Muscle layer of colon (tissue), 2 donors: ENCODE results near the gene RANGAP1.

Experiments used
- H3K27ac ChIP-seq: one replicate; pipeline ENCODE4 v1.7.0; 2013; ENCODE audit warnings: low read depth, mild to moderate bottlenecking, low read length, moderate library complexity
- H3K27me3 ChIP-seq, 2 donors: one replicate each; pipeline ENCODE4 v1.7.0; 2013; ENCODE audit warnings: low read length in 2 of 2, mild to moderate bottlenecking in 2 of 2; ENCODE audit not compliant: insufficient read depth in 2 of 2, control insufficient read depth in 1 of 2
- H3K36me3 ChIP-seq: one replicate; pipeline ENCODE4 v1.7.0; 2013; ENCODE audit warnings: mild to moderate bottlenecking, low read length; ENCODE audit not compliant: insufficient read depth
- H3K4me1 ChIP-seq: one replicate; pipeline ENCODE4 v1.7.0; 2013; ENCODE audit warnings: mild to moderate bottlenecking, low read length; ENCODE audit not compliant: insufficient read depth
- H3K4me3 ChIP-seq, 2 donors: one replicate each; pipeline ENCODE4 v1.7.0; 2013; ENCODE audit warnings: low read length in 2 of 2, low read depth in 1 of 2, mild to moderate bottlenecking in 1 of 2, moderate library complexity in 1 of 2
- H3K9ac ChIP-seq: one replicate; pipeline ENCODE4 v1.7.0; 2013; ENCODE audit warnings: low read length
- H3K9me3 ChIP-seq: one replicate; pipeline ENCODE4 v1.7.0; 2013; ENCODE audit warnings: mild to moderate bottlenecking, low read length
- donor health status: abdominal sarcoma.
- donor health status: Adenocarcinoma of cecum.

The RANGAP1 gene, protein sequence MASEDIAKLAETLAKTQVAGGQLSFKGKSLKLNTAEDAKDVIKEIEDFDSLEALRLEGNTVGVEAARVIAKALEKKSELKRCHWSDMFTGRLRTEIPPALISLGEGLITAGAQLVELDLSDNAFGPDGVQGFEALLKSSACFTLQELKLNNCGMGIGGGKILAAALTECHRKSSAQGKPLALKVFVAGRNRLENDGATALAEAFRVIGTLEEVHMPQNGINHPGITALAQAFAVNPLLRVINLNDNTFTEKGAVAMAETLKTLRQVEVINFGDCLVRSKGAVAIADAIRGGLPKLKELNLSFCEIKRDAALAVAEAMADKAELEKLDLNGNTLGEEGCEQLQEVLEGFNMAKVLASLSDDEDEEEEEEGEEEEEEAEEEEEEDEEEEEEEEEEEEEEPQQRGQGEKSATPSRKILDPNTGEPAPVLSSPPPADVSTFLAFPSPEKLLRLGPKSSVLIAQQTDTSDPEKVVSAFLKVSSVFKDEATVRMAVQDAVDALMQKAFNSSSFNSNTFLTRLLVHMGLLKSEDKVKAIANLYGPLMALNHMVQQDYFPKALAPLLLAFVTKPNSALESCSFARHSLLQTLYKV

DNA sequence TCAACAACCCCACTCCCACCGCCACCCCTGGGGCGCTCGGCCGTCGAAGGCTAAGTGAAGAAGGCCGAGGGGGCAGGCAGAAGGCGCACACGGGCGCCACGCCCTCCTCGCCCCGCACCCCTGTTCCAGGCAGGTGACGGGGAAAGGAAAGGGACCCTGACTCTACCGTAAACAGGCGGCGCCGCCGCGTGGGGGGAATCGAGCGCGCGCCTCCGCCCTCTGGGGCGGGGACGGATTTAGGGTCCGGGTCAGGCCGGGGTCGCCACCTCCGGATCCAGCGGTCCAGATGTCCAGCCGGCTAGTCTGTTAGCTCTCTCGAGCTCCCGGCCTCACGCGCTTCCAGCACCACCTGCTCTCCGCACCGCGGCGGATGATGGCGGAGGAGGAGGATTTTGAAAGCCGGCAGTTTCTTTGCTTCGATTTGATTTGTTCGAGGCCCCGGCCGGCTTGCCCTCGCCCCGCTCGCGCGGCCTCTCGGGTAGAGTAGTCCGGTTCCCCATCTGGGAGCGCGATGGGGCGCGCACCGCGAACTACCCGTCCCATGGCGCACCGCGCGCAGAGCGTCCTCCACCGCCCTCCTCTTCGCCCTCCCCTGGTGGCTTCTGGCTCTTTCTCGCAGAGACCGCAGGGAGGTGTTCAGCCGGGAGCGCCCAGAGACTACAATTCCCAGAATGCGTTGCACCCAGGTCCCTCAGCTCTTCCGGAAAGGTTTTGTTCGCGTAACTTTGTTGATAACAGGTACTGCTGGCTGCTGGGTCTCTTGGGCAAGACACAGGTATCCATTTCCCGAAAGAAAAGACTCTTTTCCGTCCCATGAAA, at the start of gene RANGAP1:
RANGAP1 (minus strand) TSS at position 368 of the 819 bp plus-strand sequence. CDS start 5,143 bp downstream, outside the sequence.
- H3K27me3 ChIP-seq, result no peaks in the 10 kb centered on the region
- peak within 1 kb of the TSS; percentile 44 for H3K9ac ChIP-seq
- H3K27ac ChIP-seq, result peak within 1 kb of the TSS; percentile 81
- peaks cover 9% of the 10 kb centered on the region for H3K4me1 ChIP-seq
- H3K36me3 ChIP-seq, result peaks cover 14% of the 10 kb centered on the region
- no peaks in the 10 kb centered on the region for H3K9me3 ChIP-seq
- H3K4me3 ChIP-seq, result peak within 1 kb of the TSS; percentile 80 to 87

DNA sequence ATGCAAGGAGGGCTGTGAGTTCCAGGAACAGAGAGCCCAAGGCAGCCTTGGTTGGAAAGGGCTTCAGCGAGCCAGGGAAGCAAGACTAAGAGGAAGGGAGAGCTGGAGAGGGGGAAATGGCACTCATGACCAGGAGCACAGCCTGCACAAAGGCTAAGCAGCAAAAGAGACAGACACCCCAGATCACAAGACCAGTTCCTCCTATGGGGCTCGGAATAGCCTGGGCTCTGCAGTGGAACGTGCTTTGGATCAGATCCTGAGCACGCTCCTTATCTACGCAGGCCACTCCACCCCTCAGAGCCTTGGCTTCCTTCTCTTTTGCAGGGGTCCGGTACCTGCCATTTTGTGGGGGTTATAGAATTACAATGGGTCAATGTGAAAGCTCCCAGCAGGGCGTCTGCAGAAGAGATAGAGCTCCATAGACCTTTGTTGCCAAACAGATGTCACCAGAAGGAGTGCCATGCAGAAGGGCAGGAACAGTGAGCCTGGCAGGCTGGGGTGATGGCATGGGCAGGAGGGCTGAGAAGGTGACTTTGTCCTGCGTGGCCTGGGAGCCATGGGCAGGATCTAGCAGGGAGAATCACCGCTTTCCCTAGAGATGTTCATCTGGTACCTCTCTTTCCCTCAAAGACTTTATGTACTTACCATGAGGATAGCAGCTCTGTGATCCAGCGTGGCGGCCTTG, 49.1 kb upstream of the RANGAP1 start:
- Histone ChIP-seq H3K27ac (no peak overlapping the region), H3K9ac (no peak overlapping the region), H3K36me3 (peaks cover 35% of the 10 kb centered on the region), H3K9me3 (no peaks in the 10 kb centered on the region), H3K4me1 (no peaks in the 10 kb centered on the region), H3K4me3 (no peak overlapping the region), H3K27me3 (no peaks in the 10 kb centered on the region)

DNA sequence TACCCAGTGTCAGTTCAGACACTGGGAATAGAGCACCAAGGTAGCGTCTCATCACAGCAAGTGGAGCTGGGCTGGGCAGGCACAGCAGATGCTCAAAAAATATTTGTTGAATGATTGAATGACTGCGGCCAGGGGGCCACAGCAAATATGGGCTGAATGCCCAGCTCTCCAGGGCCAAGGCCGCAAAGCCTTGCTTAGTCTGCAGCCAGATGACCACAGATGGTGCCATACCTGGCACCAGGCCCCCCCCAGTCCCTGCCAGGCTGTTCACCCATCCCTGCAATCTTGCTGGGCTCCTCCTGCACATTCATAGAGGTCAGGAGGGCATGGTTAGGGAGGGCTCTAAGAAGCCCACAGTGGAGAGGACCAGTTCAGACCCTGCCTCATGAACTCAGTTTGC, 48.2 kb upstream of the RANGAP1 start:
- H3K4me3 ChIP-seq, result no peak overlapping the region
- no peaks in the 10 kb centered on the region for H3K4me1 ChIP-seq
- H3K36me3 ChIP-seq, result peaks cover 32% of the 10 kb centered on the region
- H3K27me3 ChIP-seq, result no peaks in the 10 kb centered on the region
- H3K9ac ChIP-seq, result no peak overlapping the region
- H3K9me3 ChIP-seq, result no peaks in the 10 kb centered on the region
- H3K27ac ChIP-seq, result no peak overlapping the region

DNA sequence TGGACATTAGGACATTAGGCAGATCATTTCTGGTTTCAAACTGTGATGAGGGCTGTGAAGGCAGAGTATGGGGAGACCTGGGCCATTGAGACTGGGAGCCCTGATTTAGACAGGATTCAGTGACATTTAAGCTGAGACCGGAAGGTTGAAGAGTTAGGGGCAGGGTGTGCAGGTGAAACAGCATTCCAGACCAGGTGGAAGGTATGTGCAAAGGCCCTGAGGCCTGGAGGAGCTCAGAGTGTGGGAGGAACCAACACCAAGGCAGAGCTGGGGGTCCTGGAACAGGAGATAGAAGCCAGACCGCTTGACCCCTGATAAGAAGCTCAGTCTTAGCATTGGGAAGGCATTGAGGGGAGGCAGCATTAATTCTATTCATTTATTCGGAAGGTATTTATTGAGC, 47.8 kb upstream of the RANGAP1 start:
- H3K27ac ChIP-seq, result no peak overlapping the region
- H3K9ac ChIP-seq, result no peak overlapping the region
- H3K4me1 ChIP-seq, result no peaks in the 10 kb centered on the region
- no peak overlapping the region for H3K4me3 ChIP-seq
- no peaks in the 10 kb centered on the region for H3K9me3 ChIP-seq
- H3K36me3 ChIP-seq, result peaks cover 30% of the 10 kb centered on the region
- no peaks in the 10 kb centered on the region for H3K27me3 ChIP-seq

DNA sequence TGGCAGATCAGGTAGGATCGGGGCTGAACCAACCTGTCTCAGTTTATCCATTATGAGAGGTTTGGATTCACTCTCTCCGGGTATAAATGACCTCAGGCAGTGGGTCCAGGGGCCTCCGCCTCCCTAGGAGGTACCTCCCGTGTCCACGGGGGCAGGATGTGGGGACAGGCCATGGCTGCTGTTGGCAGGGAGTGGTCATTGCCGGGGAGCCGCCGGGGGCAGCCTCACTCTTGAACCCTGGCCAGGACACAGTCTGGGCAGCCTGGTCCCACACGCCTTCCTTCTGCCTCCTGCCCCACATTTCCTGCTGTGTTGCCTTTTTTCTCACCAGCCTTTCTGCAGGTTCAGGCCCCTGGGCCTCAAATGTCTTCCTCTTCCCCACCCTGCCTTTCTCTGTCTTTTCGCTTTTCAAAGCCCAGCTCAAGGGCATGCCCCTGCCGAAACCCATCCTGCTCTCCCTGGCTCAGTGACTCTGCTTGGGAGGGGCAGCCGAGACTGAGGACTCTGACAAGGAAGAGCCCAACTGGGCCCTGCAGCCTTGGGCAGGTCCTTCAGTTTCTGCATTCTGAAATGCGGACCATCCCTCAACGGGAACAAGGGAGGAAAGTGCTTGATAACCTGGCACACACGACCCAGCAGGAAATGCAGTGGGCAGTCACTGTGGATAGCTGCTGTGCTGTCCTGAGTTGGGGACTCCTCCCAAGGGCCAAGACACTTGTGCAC, 46.4 kb upstream of the RANGAP1 start:
- H3K4me3 ChIP-seq, result no peak overlapping the region
- peaks cover 38% of the 10 kb centered on the region for H3K36me3 ChIP-seq
- H3K27ac ChIP-seq, result no peak overlapping the region
- no peaks in the 10 kb centered on the region for H3K4me1 ChIP-seq
- H3K27me3 ChIP-seq, result no peaks in the 10 kb centered on the region
- H3K9me3 ChIP-seq, result no peaks in the 10 kb centered on the region
- no peak overlapping the region for H3K9ac ChIP-seq

DNA sequence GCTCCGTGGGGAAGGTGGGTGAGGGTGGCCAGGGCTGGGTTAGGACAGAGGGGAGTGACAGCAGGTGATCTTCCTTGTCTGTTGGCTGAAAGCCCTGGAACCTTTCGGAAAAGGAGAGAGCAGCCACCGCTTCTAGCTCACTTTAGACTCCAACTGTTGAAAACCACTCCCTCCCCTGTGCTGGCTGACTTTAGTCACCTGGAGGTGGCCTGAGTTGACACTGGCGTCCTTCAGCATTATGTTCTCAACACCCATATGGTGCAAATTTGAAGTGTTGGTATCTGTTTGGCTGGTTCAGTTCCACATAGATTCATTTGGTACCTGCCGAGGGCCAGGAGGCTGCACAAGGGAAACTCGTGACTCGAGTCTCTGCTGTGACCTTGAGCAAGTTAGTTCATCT, 44.2 kb upstream of the RANGAP1 start:
- H3K27me3 ChIP-seq, result no peaks in the 10 kb centered on the region
- H3K9ac ChIP-seq, result no peak overlapping the region
- peaks cover 60% of the 10 kb centered on the region for H3K36me3 ChIP-seq
- no peak overlapping the region for H3K4me3 ChIP-seq
- H3K4me1 ChIP-seq, result no peaks in the 10 kb centered on the region
- H3K9me3 ChIP-seq, result no peaks in the 10 kb centered on the region
- H3K27ac ChIP-seq, result no peak overlapping the region

DNA sequence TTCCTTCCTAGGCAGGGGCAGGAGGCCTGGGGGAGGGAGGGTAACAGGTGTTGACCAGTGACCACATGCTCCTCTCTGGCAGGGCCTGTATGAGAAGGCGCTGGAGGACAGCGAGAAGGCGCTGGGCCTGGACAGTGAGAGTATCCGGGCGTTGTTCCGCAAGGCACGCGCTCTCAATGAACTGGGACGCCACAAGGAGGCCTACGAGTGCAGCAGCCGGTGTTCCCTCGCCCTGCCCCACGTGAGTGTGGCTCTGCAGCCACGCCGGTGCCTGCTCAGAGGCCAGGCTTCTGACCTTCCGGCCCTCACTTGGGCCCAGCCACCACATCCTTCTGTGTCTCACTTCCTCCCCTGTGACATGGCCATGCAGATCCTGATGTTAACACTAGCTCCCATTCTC, 41.1 kb upstream of the RANGAP1 start:
- no peak overlapping the region for H3K27ac ChIP-seq
- no peaks in the 10 kb centered on the region for H3K27me3 ChIP-seq
- no peak overlapping the region for H3K9ac ChIP-seq
- no peaks in the 10 kb centered on the region for H3K9me3 ChIP-seq
- H3K36me3 ChIP-seq, result peaks cover 60% of the 10 kb centered on the region
- H3K4me1 ChIP-seq, result no peaks in the 10 kb centered on the region
- no peak overlapping the region for H3K4me3 ChIP-seq

DNA sequence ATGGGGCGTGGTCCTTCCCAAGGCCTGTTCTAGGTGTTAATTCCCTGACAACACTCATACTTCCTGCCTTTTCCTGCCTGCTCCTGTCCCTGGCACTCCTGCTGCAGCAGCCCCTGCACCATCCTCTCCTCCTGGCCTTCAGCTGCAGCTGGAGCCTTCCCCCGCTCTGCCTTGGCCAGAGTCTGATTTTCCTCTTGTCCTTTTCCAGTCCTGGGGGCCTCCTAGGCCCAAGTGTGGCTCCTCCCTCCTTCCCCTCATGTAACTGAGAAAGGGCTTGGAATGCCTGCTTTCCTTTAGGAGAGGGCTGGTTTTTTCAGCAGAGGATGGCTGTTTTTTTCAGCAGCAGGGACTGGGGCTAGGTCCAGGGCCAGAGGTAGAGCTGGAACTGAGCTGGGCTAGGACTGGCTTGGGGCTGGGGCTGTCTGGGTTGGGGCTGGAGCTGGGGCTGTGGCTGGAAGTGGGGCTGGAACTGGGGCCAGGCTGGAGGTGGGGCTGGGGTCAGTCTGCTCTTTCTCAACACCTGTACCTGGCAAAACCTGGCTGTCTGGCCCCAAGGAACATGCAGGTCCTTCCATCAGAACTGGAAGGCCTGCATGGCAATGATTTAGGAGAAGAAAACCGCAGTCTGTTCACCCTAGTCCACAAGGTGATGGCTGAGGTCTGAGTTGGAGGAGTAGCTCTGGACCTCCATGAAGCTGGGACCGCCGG, 39.0 kb upstream of the RANGAP1 start:
- no peak overlapping the region for H3K4me3 ChIP-seq
- peaks cover 49% of the 10 kb centered on the region for H3K36me3 ChIP-seq
- H3K27ac ChIP-seq, result no peak overlapping the region
- no peaks in the 10 kb centered on the region for H3K27me3 ChIP-seq
- H3K9ac ChIP-seq, result no peak overlapping the region
- H3K4me1 ChIP-seq, result no peaks in the 10 kb centered on the region
- H3K9me3 ChIP-seq, result no peaks in the 10 kb centered on the region

DNA sequence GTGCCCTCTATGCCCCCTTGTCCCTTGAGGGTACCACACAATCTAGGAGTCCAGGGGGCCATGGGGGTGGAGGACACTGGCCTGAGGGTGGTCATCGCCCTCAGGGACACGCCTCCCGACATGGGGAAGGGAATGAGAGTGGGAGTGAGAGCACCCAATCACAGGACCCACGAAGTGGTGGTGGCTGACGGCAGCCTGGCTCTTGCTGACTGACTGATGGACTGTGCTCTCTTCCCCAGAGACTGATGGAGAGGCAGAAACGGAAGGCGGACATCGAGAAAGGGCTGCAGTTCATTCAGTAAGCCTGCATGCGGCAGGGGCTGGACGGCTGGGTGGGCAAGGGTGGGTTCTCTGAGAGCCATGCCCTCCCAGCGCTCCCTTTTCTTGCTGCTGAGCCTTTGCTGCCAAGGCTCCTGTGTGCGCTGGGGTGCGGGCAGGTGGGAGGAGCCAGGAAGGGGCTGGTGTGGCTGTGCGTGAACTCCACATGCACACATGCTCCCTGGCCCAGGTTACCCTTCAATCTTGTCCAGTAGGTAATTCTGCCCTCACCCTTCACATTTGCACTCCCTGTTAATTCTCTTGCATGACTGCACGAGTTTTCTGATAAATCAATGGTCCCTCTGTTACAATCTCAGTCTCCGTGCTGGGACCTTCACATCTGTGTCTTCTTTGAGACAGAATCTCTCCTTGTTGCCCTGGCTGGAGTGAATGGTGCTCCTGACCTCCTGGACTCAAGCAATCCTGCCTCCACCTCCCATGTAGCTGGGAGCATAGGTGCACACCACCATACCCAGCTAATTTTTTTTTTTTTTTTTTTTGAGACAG, 34.6 kb upstream of the RANGAP1 start:
- Histone ChIP-seq H3K9me3 (no peaks in the 10 kb centered on the region), H3K27ac (no peak overlapping the region), H3K4me1 (no peaks in the 10 kb centered on the region), H3K4me3 (no peak overlapping the region), H3K36me3 (peaks cover 17% of the 10 kb centered on the region), H3K27me3 (no peaks in the 10 kb centered on the region), H3K9ac (no peak overlapping the region)

DNA sequence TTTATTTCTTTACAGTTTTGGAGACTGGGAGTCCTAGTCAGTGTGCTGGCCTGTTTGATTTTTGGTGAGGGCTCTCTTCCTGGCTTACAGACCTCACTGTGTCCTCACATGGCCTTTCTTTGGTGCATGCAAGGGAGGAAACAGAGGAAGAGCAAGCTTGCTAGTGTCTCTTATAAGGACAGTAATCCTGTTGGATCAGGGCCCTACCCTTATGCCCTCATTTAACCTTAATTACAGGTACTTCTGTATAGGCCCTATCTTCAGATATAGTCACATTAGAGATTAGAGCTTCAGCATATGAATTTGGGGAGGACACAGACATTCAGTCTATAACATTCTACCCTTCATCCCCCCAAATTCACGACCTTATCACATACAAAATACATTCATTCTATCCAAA, 29.6 kb upstream of the RANGAP1 start:
- Histone ChIP-seq H3K9me3 (no peaks in the 10 kb centered on the region), H3K4me1 (no peaks in the 10 kb centered on the region), H3K27me3 (no peaks in the 10 kb centered on the region), H3K4me3 (no peak overlapping the region), H3K27ac (no peak overlapping the region), H3K36me3 (no peaks in the 10 kb centered on the region), H3K9ac (no peak overlapping the region)
